ENCODE data around the gene TPPP3.

DNA sequence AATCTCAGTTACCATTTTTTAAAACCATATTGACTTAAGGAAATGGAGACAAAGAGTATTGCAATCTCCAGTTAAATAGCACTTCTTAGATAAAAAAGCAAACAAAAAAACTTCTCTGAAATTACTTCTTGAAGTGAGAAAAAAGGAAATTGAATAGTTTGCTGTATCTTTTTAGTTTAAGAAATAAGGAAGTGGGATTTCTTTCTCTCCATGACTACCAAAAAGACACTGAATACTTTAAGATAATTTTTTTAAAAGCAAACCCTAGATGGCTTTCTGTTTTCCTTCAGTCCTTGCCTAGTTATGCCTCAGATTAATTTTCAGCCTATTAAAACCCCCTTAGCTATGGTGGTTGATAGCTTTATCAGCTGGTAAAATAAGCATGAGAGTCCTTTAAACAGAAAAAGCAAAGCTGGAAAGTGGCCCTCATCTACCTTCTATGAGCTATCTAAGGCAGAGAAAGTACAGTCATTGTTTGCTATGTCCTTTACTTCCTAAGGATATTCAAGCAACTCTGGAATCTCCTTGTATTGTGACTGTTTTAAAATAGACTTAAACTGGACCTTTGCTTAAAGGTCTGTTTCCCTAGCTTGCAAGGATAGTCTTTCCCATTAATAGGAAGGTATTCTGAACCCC, 28.6 kb downstream of the TPPP3 start:
- TF ChIP-seq, protein P1, sequence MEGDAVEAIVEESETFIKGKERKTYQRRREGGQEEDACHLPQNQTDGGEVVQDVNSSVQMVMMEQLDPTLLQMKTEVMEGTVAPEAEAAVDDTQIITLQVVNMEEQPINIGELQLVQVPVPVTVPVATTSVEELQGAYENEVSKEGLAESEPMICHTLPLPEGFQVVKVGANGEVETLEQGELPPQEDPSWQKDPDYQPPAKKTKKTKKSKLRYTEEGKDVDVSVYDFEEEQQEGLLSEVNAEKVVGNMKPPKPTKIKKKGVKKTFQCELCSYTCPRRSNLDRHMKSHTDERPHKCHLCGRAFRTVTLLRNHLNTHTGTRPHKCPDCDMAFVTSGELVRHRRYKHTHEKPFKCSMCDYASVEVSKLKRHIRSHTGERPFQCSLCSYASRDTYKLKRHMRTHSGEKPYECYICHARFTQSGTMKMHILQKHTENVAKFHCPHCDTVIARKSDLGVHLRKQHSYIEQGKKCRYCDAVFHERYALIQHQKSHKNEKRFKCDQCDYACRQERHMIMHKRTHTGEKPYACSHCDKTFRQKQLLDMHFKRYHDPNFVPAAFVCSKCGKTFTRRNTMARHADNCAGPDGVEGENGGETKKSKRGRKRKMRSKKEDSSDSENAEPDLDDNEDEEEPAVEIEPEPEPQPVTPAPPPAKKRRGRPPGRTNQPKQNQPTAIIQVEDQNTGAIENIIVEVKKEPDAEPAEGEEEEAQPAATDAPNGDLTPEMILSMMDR (IDR thresholded peaks at IDR 0.05): no peak
- TF ChIP-seq CHD2 (IDR thresholded peaks at IDR 0.05; ENCODE audit: low read length, partially characterized antibody): no peak
- no peak for TF ChIP-seq POLR2AphosphoS5 (IDR thresholded peaks at IDR 0.05; ENCODE audit: low read depth, low read length)
